Activated gamma-delta T cell (primary cell): ENCODE data around the gene LRRC3.

Experiments
- DNase-seq: peaks from one replicate; lab custom pipeline; 2025; lab: John Stamatoyannopoulos, UW

The LRRC3 gene

GRCh38 chr21:44440241-44441040 is 14.9 kb upstream of the LRRC3 start:
- no peak for DNase-seq

GRCh38 chr21:44441041-44441400 is 14.3 kb upstream of the LRRC3 start:
- no peak for DNase-seq

GRCh38 chr21:44441581-44442265 is 13.6 kb upstream of the LRRC3 start:
- no peak for DNase-seq

- DNase-seq, result no peak
These were observed 12.8 kb upstream of the LRRC3 start for GRCh38 chr21:44442266-44443125.

- DNase-seq, result no peak
These were observed 11.9 kb upstream of the LRRC3 start for GRCh38 chr21:44443291-44443890.

- DNase-seq, result no peak
These were observed 11.4 kb upstream of the LRRC3 start for GRCh38 chr21:44443891-44444285.

GRCh38 chr21:44444286-44444931 is 10.9 kb upstream of the LRRC3 start:
- no peak for DNase-seq

- no peak for DNase-seq
These were observed 10.0 kb upstream of the LRRC3 start for GRCh38 chr21:44445145-44445812.

- DNase-seq, result no peak
These were observed 6.6 kb upstream of the LRRC3 start for GRCh38 chr21:44448651-44449131.

- DNase-seq, result no peak
These were observed 5.6 kb upstream of the LRRC3 start for GRCh38 chr21:44449473-44450363.

GRCh38 chr21:44450402-44450801 is 4.9 kb upstream of the LRRC3 start:
- no peak for DNase-seq

GRCh38 chr21:44450999-44451398 is 4.3 kb upstream of the LRRC3 start:
- no peak for DNase-seq

GRCh38 chr21:44453120-44453519 is 2.2 kb upstream of the LRRC3 start:
- no peak for DNase-seq

GRCh38 chr21:44454058-44454457 is 1.3 kb upstream of the LRRC3 start:
- DNase-seq, result no peak

GRCh38 chr21:44455524-44456213 is 359 bp downstream of the LRRC3 start:
- DNase-seq, result no peak

- no peak for DNase-seq
These were observed 1.1 kb downstream of the LRRC3 start for GRCh38 chr21:44456214-44456914.

GRCh38 chr21:44456915-44457736 is 1.8 kb downstream of the LRRC3 start:
- DNase-seq, result no peak
